K562 (cell line): ENCODE results near the gene IRF1.

Source experiments
- CGGBP1 ChIP-seq: fragments of 250-450 bp; sonication (Bioruptor Pico); IDR thresholded peaks from 2 replicates; pipeline ENCODE4 v1.9.0; 2021; ENCODE audit warnings: mild to moderate bottlenecking
- CTCF ChIP-seq, 3 experiments: IDR thresholded peaks in 2 of 3; conservative IDR thresholded peaks in 1 of 3; 2 replicates each; pipeline ENCODE4 v1.5.1; 2011 to 2012; ENCODE audit warnings: low read length in 3 of 3, mild to moderate bottlenecking in 3 of 3, control low read depth in 2 of 3, improper control_type of control experiment in 1 of 3, inconsistent platforms in 1 of 3, low read depth in 1 of 3, mixed read lengths in 1 of 3, moderate library complexity in 1 of 3; ENCODE audit not compliant: insufficient read depth in 2 of 3
- HINFP ChIP-seq: fragments of 450-650 bp; conservative IDR thresholded peaks from 2 replicates; pipeline ENCODE4 v1.6.1; 2016; ENCODE audit warnings: missing genetic modification characterization, low read depth, mild to moderate bottlenecking, control low read depth, missing compliant biosample characterization
- SAFB2 ChIP-seq: fragments of 200-400 bp; formaldehyde crosslinking; IDR thresholded peaks from 2 replicates; pipeline ENCODE4 v1.6.1; 2018; ENCODE audit warnings: borderline replicate concordance, low read length, low read depth, moderate library complexity; ENCODE audit not compliant: severe bottlenecking
- TOE1 ChIP-seq, 2 experiments: fragments of 450-650 bp in 1 of 2; sonication (generic) in 1 of 2; formaldehyde crosslinking in 1 of 2; IDR thresholded peaks; 2 replicates each; pipeline versions ENCODE4 v1.7.1 to v1.8.0; 2016 to 2022; ENCODE audit warnings: borderline replicate concordance in 2 of 2, mild to moderate bottlenecking in 2 of 2, antibody characterized with exemption in 1 of 2, inconsistent platforms in 1 of 2, low read depth in 1 of 2, missing genetic modification reagents in 1 of 2, moderate library complexity in 1 of 2

GRCh38 chr5:132456987-132457361, 33.6 kb downstream of the IRF1 start:
- TF ChIP-seq TOE1 (IDR thresholded peaks at IDR 0.05; ENCODE audit: borderline replicate concordance) (no peak), TOE1 (CRISPR knock-in tag; IDR thresholded peaks at IDR 0.05; ENCODE audit: borderline replicate concordance, low read depth) (no peak), CTCF (IDR thresholded peaks at IDR 0.05 in 2 of 3, conservative IDR thresholded peaks at IDR 0.05 in 1 of 3; ENCODE audit: insufficient read depth in 2 of 3, low read depth in 1 of 3, low read length in 3 of 3) (no peak), CGGBP1 (CRISPR knock-in tag) (no peak), HINFP (tag) (no peak; the same call in 1 of the 2 replicates), SAFB2 (no peak)
